H1 (cell line): ENCODE results near the gene RASD1. TPM values are rescaled to one million over a fixed set of nuclear protein-coding genes. Genes with fewer than 3 reads are reported as not detected.

ENCODE experiments used
- CTCF ChIA-PET: fragments of 300-600 bp; sonication (Branson Sonifier 250); formaldehyde crosslinking; loops from one replicate; lab custom pipeline; 2021; ENCODE audit not compliant: partially characterized antibody; lab: Charles Lee
- POLR2A ChIA-PET: fragments of 300-600 bp; sonication (Branson Sonifier 250); formaldehyde crosslinking; loops from one replicate; lab custom pipeline; 2021; ENCODE audit warnings: inconsistent platforms; ENCODE audit not compliant: partially characterized antibody; lab: Charles Lee
- DNase-seq, 2 experiments: peaks; one replicate each; pipeline versions ENCODE4 v3.0.0 to v3.0.0-alpha.2; 2010 to 2022; ENCODE audit warnings: low spot score in 2 of 2, low read depth in 1 of 2, mixed read lengths in 1 of 2
- FAIRE-seq: peaks from 2 replicates; lab custom pipeline; 2011; peaks lifted over from hg19 to GRCh38; lab: Jason Lieb, UNC
- H2AFZ ChIP-seq: 2 replicates; pipeline ENCODE4 v1.8.1; 2012; ENCODE audit warnings: low read length, inconsistent platforms
- H2AK5ac ChIP-seq: 2 replicates; pipeline ENCODE4 v1.6.1; 2013; ENCODE audit warnings: low read depth, low read length
- H2BK120ac ChIP-seq: replicated peaks from 2 replicates; pipeline ENCODE3; 2013; ENCODE audit warnings: low read depth, low read length, inconsistent platforms
- H2BK12ac ChIP-seq: 2 replicates; pipeline ENCODE4 v1.6.1; 2013; ENCODE audit warnings: low read depth, low read length
- H2BK15ac ChIP-seq: 2 replicates; pipeline ENCODE4 v1.6.1; 2013; ENCODE audit warnings: low read length
- H2BK20ac ChIP-seq: 2 replicates; pipeline ENCODE4 v1.6.1; 2013; ENCODE audit warnings: low read length
- H2BK5ac ChIP-seq: 2 replicates; pipeline ENCODE4 v1.6.1; 2013; ENCODE audit warnings: low read depth, low read length
- H3K14ac ChIP-seq: 2 replicates; pipeline ENCODE4 v1.6.1; 2013; ENCODE audit warnings: inconsistent platforms; ENCODE audit not compliant: insufficient read length
- H3K18ac ChIP-seq: 2 replicates; pipeline ENCODE4 v1.6.1; 2013; ENCODE audit warnings: low read length; ENCODE audit errors: extremely low read depth
- H3K23ac ChIP-seq: 2 replicates; pipeline ENCODE4 v1.6.1; 2013; ENCODE audit warnings: inconsistent platforms; ENCODE audit not compliant: insufficient read length
- H3K23me2 ChIP-seq: 2 replicates; pipeline ENCODE4 v1.6.1; 2013; ENCODE audit warnings: low read depth, low read length
- H3K27ac ChIP-seq: 2 replicates; pipeline ENCODE4 v1.6.1; 2011; ENCODE audit warnings: low read depth, low read length, inconsistent platforms
- H3K27me3 ChIP-seq, 4 experiments: replicated peaks in 1 of 4; 1 replicate in 1 of 4; 2 replicates in 3 of 4; pipeline versions ENCODE4 v1.6.1 to v1.8.1; 2011 to 2013; ENCODE audit warnings: low read length in 3 of 4, mild to moderate bottlenecking in 3 of 4, inconsistent platforms in 2 of 4, mixed read lengths in 2 of 4, moderate library complexity in 1 of 4; ENCODE audit not compliant: control insufficient read depth in 3 of 4, insufficient read depth in 3 of 4; ENCODE audit errors: extremely low read depth in 1 of 4
- H3K36me3 ChIP-seq, 4 experiments: 2 replicates each; pipeline versions ENCODE4 v1.6.1 to v1.8.1; 2011 to 2013; ENCODE audit warnings: mild to moderate bottlenecking in 4 of 4, low read length in 3 of 4, moderate library complexity in 2 of 4, control low read depth in 1 of 4, inconsistent platforms in 1 of 4; ENCODE audit not compliant: insufficient read depth in 4 of 4, control insufficient read depth in 2 of 4
- H3K4ac ChIP-seq: replicated peaks from 2 replicates; pipeline ENCODE3; 2013; ENCODE audit warnings: low read length, low read depth, mixed read lengths, inconsistent platforms; ENCODE audit not compliant: insufficient read length
- H3K4me1 ChIP-seq, 4 experiments: replicated peaks in 1 of 4; 1 replicate in 1 of 4; 2 replicates in 3 of 4; pipeline versions ENCODE4 v1.6.1 to v1.8.1; 2011 to 2013; ENCODE audit warnings: low read length in 3 of 4, inconsistent platforms in 2 of 4, mixed read lengths in 1 of 4; ENCODE audit not compliant: insufficient read depth in 4 of 4, control insufficient read depth in 3 of 4
- H3K4me2 ChIP-seq, 2 experiments: 2 replicates each; pipeline versions ENCODE4 v1.6.1 to v1.8.1; 2011 to 2013; ENCODE audit warnings: low read depth in 2 of 2, low read length in 2 of 2, control low read depth in 1 of 2, inconsistent platforms in 1 of 2, mild to moderate bottlenecking in 1 of 2; ENCODE audit not compliant: insufficient read depth in 1 of 2
- H3K4me3 ChIP-seq, 4 experiments: fragments of 200-600, 300-600 bp in 1 of 4; sonication (generic), shearing (Covaris generic), sonication (Bioruptor Twin) in 1 of 4; 2 replicates each; pipeline versions ENCODE4 v1.5.1 to v1.8.1; 2011 to 2016; ENCODE audit warnings: low read length in 4 of 4, low read depth in 3 of 4, control low read depth in 2 of 4, inconsistent platforms in 2 of 4, mild to moderate bottlenecking in 2 of 4, mixed read lengths in 1 of 4, moderate library complexity in 1 of 4; ENCODE audit not compliant: insufficient read depth in 2 of 4; ENCODE audit errors: extremely low read depth in 1 of 4
- H3K56ac ChIP-seq: replicated peaks from 2 replicates; pipeline ENCODE3; 2013; ENCODE audit warnings: low read depth, mild to moderate bottlenecking, mixed read lengths, low read length, inconsistent platforms; ENCODE audit not compliant: insufficient read length
- H3K79me1 ChIP-seq: 2 replicates; pipeline ENCODE4 v1.6.1; 2013; ENCODE audit warnings: low read depth, low read length, control low read depth
- H3K79me2 ChIP-seq, 2 experiments: 2 replicates each; pipeline versions ENCODE4 v1.6.1 to v1.8.1; 2012 to 2013; ENCODE audit warnings: low read length in 2 of 2, mild to moderate bottlenecking in 2 of 2, inconsistent platforms in 1 of 2; ENCODE audit not compliant: insufficient read depth in 2 of 2, control insufficient read depth in 1 of 2
- H3K9ac ChIP-seq, 4 experiments: replicated peaks in 1 of 4; 1 replicate in 1 of 4; 2 replicates in 3 of 4; pipeline versions ENCODE4 v1.6.1 to v1.8.1; 2011 to 2013; ENCODE audit warnings: low read depth in 3 of 4, low read length in 3 of 4, control low read depth in 2 of 4, mild to moderate bottlenecking in 2 of 4, moderate library complexity in 2 of 4, inconsistent platforms in 1 of 4; ENCODE audit errors: extremely low read depth in 1 of 4
- H3K9me3 ChIP-seq, 2 experiments: 2 replicates each; pipeline versions ENCODE4 v1.6.1 to v1.8.1; 2012 to 2013; ENCODE audit warnings: mild to moderate bottlenecking in 2 of 2, moderate library complexity in 2 of 2, control low read depth in 1 of 2, inconsistent platforms in 1 of 2, low read depth in 1 of 2, low read length in 1 of 2, mixed read lengths in 1 of 2; ENCODE audit not compliant: insufficient read depth in 2 of 2
- H4K20me1 ChIP-seq, 2 experiments: replicated peaks in 1 of 2; 2 replicates each; pipeline versions ENCODE3 to v1.8.1; 2011 to 2013; ENCODE audit warnings: inconsistent platforms in 2 of 2, low read length in 2 of 2, mild to moderate bottlenecking in 1 of 2; ENCODE audit not compliant: insufficient read depth in 2 of 2, control insufficient read depth in 1 of 2
- H4K5ac ChIP-seq: 2 replicates; pipeline ENCODE4 v1.6.1; 2013; ENCODE audit warnings: low read length, low read depth, mixed read lengths, inconsistent platforms; ENCODE audit not compliant: insufficient read length
- H4K8ac ChIP-seq: 2 replicates; pipeline ENCODE4 v1.8.0; 2013; ENCODE audit warnings: mild to moderate bottlenecking, moderate library complexity, low read length, inconsistent platforms; ENCODE audit not compliant: insufficient read depth; ENCODE audit errors: extremely low read depth
- H4K91ac ChIP-seq: replicated peaks from 2 replicates; pipeline ENCODE3; 2013; ENCODE audit warnings: low read length, mixed read lengths, inconsistent platforms; ENCODE audit not compliant: insufficient read length
- GTF2F1 ChIP-seq: IDR thresholded peaks from 2 replicates; pipeline ENCODE4 v1.6.1; 2012; ENCODE audit warnings: low read depth, low read length, improper control_type of control experiment, borderline replicate concordance
- KDM1A ChIP-seq: fragments of 200-600, 300-600 bp; sonication (generic); IDR thresholded peaks from 2 replicates; pipeline ENCODE4 v1.7.1; 2016; ENCODE audit warnings: mild to moderate bottlenecking, low read length, borderline replicate concordance
- MAFK ChIP-seq: IDR thresholded peaks from 2 replicates; pipeline ENCODE4 v1.6.1; 2012; ENCODE audit warnings: low read depth, mild to moderate bottlenecking, improper control_type of control experiment, low read length
- NANOG ChIP-seq: IDR thresholded peaks from 2 replicates; pipeline ENCODE4 v1.6.1; 2011; ENCODE audit warnings: low read length, low read depth, mild to moderate bottlenecking, inconsistent platforms; ENCODE audit not compliant: insufficient read depth, poor library complexity, severe bottlenecking
- TCF12 ChIP-seq: IDR thresholded peaks from 2 replicates; pipeline ENCODE4 v1.6.1; 2011; ENCODE audit warnings: low read depth, mild to moderate bottlenecking, low read length
- WGBS, 2 experiments: shearing (Covaris generic) in 1 of 2; methylation state at CpG; one replicate each; pipeline versions ENCODE4 v1.1.6 to v1.1.7; 2013 to 2015; ENCODE audit warnings: low lambda C conversion rate in 2 of 2, mixed read lengths in 2 of 2, inconsistent platforms in 1 of 2, low coverage in 1 of 2, missing lambda C conversion rate in 1 of 2; ENCODE audit not compliant: insufficient replicate concordance in 2 of 2, insufficient coverage in 1 of 2, insufficient read length in 1 of 2; ENCODE audit errors: extremely low coverage in 1 of 2, missing lambda C conversion rate in 1 of 2; 5-methylcytosine and 5-hydroxymethylcytosine counted together
- polyA plus RNA-seq, 7 experiments: library from polyadenylated mRNA; depleted of rRNA in 3 of 7; stranded (reverse) in 5 of 7; unstranded in 2 of 7; fragments of >200 nt in 5 of 7; fragments of 200-250 nt in 2 of 7; gene quantifications; 1 replicate in 5 of 7; 2 replicates in 1 of 7; 4 replicates in 1 of 7; pipeline versions ENCODE4 v1.2.1 to v1.2.3, GENCODE V29; 2011 to 2013; ENCODE audit warnings: missing spikeins in 2 of 7, mixed read lengths in 2 of 7
- total RNA-seq: library from RNA; stranded (reverse); fragmentation: NEBNext Ultra II Directional; extraction: Animal tissue kit (Norgen Biotek cat#: 25700); gene quantifications from 2 replicates; pipeline ENCODE4 v1.2.1, GENCODE V29; 2021

The RASD1 gene
- total and polyA plus RNA-seq, 2 of the 8 experiments (the other 6 are each of a cell fraction or from before 2014, with no cell fraction given) = 2.3 to 2.6 TPM

DNA sequence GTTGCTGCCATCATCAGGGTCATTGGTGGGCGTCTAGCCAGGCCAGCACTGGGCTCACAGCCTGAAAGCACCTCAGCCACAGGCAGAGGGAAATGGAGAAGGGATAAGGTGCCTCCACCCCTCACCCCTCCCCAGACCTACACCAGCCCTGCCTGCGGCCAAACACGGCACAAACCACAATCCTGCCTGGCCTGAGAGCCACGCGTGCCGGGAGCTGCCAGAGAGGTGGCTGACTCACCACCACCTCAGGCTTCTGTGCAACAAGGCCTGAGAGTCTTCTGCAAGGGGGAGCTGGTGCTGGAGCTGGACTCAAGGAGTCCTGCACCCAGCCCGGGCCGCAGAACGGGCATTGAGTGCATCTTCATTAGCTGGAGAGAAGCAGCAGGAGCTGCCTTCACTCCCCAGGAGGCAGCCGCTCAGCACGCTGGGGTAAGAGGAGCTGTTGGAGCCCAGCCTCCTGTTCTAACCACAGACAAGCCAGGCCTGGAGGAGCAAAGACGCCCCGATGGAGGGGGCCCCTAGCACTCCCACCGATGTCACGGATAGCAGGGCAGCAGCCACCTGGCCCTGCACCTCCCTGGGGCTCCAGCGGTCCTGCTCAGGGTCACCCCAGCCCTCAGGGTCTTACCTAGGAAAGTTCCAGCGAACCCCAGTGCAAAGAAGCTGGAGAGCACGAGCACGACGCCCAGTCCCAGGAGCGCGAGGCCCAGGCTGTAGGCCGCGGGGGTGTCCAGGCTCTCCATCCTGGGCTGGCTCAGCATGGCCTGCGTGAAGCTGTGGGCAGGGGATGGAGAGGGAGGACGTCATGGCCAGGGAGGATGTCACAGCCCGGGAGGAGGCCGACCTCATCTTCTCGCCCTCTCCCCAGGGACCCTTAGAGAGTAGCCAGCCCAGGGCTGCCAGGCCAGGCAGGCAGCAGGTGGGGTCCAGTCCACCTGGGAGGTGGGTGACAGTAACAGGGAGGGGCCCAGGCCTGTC is 16.0 kb upstream of the RASD1 start:
- Histone ChIP-seq H3K27ac (no peak overlapping the region), H3K23me2 (peaks cover 2% of the 10 kb centered on the region; the same call in 1 of the 2 replicates), H2BK120ac (no peak overlapping the region), H3K14ac (no peak overlapping the region), H3K36me3 (no peaks in the 10 kb centered on the region), H4K20me1 (peaks cover 0 to 2% of the 10 kb centered on the region in 2 experiments), H4K91ac (no peak overlapping the region), H4K5ac (no peak overlapping the region), H3K4me3 (no peak overlapping the region), H3K79me2 (no peaks in the 10 kb centered on the region), H2AFZ (no peak overlapping the region), H3K9me3 (no peaks in the 10 kb centered on the region), H2BK12ac (no peak overlapping the region), H2BK15ac (no peak overlapping the region), H3K4ac (no peak overlapping the region), H3K18ac (no peak overlapping the region), H3K27me3 (no peaks in the 10 kb centered on the region), H3K56ac (no peak overlapping the region), H4K8ac (peak overlapping the region; percentile 63), H2BK5ac (no peak overlapping the region), H3K4me2 (no peak overlapping the region), H2AK5ac (peak overlapping the region; percentile 75; the same call in 1 of the 2 replicates), H3K4me1 (peaks cover 4 to 24% (median 12%) of the 10 kb centered on the region in 4 experiments), H3K23ac (no peak overlapping the region), H2BK20ac (no peak overlapping the region), H3K9ac (no peak overlapping the region), H3K79me1 (no peaks in the 10 kb centered on the region)
- DNase-seq = no peak
- FAIRE-seq = no peak
- WGBS, 2 experiments = 90% methylated on average over 24 of the region's 29 CpGs; no CpG with 5 or more reads in 1 of the 2 experiments
- POLR2A ChIA-PET = interaction anchor here (0.7 to 3.0 kb wide), 2 partner anchors 16 to 57 kb away, joined by 3 to 26 read pairs; partner anchors contain the start of gene RASD1
- CTCF ChIA-PET = interaction anchor here (0.7 to 4.4 kb wide), 11 partner anchors 10 to 157 kb away, joined by 3 to 47 read pairs (median 4); partner anchors contain the start of gene RASD1
- TF ChIP-seq MAFK (no peak), KDM1A (no peak), TCF12 (no peak), NANOG (no peak), GTF2F1 (no peak)
